Naive thymus-derived CD4-positive, alpha-beta T cell (primary cell): Measurements from ENCODE around the gene QSOX2. TPM values are rescaled to one million over a fixed set of nuclear protein-coding genes. Genes with fewer than 3 reads are reported as not detected.

Source experiments
- ATAC-seq: fragments of 150-1000 bp; cut with Tn5 transposase; 2 replicates; pipeline ENCODE4 v1.10.0; 2021; ENCODE audit warnings: mild to moderate bottlenecking, moderate library complexity
- CTCF ChIA-PET: fragments of 350-600 bp; sonication (Branson Sonifier 250); formaldehyde crosslinking; loops from one replicate; lab custom pipeline; 2021; ENCODE audit warnings: antibody characterized with exemption; lab: Charles Lee
- POLR2A ChIA-PET: fragments of 350-600 bp; sonication (Branson Sonifier 250); formaldehyde crosslinking; loops from one replicate; lab custom pipeline; 2021; ENCODE audit warnings: antibody characterized with exemption, inconsistent platforms; lab: Charles Lee
- DNase-seq, 9 donors: peaks; one replicate each; pipeline versions ENCODE4 v3.0.0 to v3.0.0-alpha.2; 2020 to 2022; ENCODE audit warnings: mixed read lengths in 1 of 9
- H3K27ac ChIP-seq: one replicate; pipeline ENCODE4 v1.7.0; 2013; ENCODE audit warnings: mild to moderate bottlenecking, low read depth, low read length, moderate library complexity
- H3K27me3 ChIP-seq, 2 donors: one replicate each; pipeline ENCODE4 v1.7.0; 2013; ENCODE audit warnings: low read length in 2 of 2, mild to moderate bottlenecking in 2 of 2, moderate library complexity in 2 of 2; ENCODE audit not compliant: control insufficient read depth in 2 of 2, insufficient read depth in 2 of 2
- H3K36me3 ChIP-seq, 3 experiments: 1 replicate in 2 of 3; 2 replicates in 1 of 3; pipeline ENCODE4 v1.7.0; 2013; ENCODE audit warnings: low read length in 3 of 3, mild to moderate bottlenecking in 3 of 3, moderate library complexity in 1 of 3; ENCODE audit not compliant: insufficient read depth in 3 of 3, control insufficient read depth in 2 of 3
- H3K4me1 ChIP-seq, 2 donors: one replicate each; pipeline ENCODE4 v1.7.0; 2013; ENCODE audit warnings: low read length in 2 of 2, mild to moderate bottlenecking in 2 of 2, moderate library complexity in 1 of 2; ENCODE audit not compliant: control insufficient read depth in 2 of 2, insufficient read depth in 2 of 2
- H3K4me3 ChIP-seq: 2 replicates; pipeline ENCODE4 v1.7.0; 2013; ENCODE audit warnings: mild to moderate bottlenecking, low read length
- H3K9me3 ChIP-seq, 3 experiments: 1 replicate in 2 of 3; 2 replicates in 1 of 3; pipeline ENCODE4 v1.7.0; 2013; ENCODE audit warnings: low read length in 3 of 3; ENCODE audit not compliant: control insufficient read depth in 2 of 3
- H3K27ac Mint-ChIP-seq, 9 donors: one replicate each; pipeline ENCODE4 v1.8.0; 2020 to 2022; ENCODE audit warnings: mixed read lengths in 9 of 9, mild to moderate bottlenecking in 8 of 9, moderate library complexity in 5 of 9, inconsistent platforms in 2 of 9
- H3K27me3 Mint-ChIP-seq, 5 donors: one replicate each; pipeline ENCODE4 v1.8.0; 2021 to 2022; ENCODE audit warnings: mixed read lengths in 5 of 5, mild to moderate bottlenecking in 1 of 5
- H3K36me3 Mint-ChIP-seq, 5 donors: one replicate each; pipeline ENCODE4 v1.8.0; 2020 to 2022; ENCODE audit warnings: mixed read lengths in 5 of 5, mild to moderate bottlenecking in 3 of 5, inconsistent platforms in 1 of 5
- H3K4me1 Mint-ChIP-seq, 7 donors: one replicate each; pipeline ENCODE4 v1.8.0; 2020 to 2022; ENCODE audit warnings: mixed read lengths in 7 of 7, mild to moderate bottlenecking in 3 of 7, inconsistent platforms in 1 of 7
- H3K4me3 Mint-ChIP-seq, 10 donors: one replicate each; pipeline ENCODE4 v1.8.0; 2020 to 2022; ENCODE audit warnings: mild to moderate bottlenecking in 10 of 10, mixed read lengths in 10 of 10, moderate library complexity in 6 of 10, inconsistent platforms in 2 of 10
- H3K9me3 Mint-ChIP-seq, 11 donors: one replicate each; pipeline ENCODE4 v1.8.0; 2020 to 2022; ENCODE audit warnings: mixed read lengths in 11 of 11, mild to moderate bottlenecking in 4 of 11, inconsistent platforms in 1 of 11, moderate library complexity in 1 of 11
- intact Hi-C, 2 donors: fragments of 100-400 bp; cut with micrococcal nuclease; formaldehyde crosslinking; loops; one replicate each; pipeline ENCODE4 v1.15.1; 2023
- polyA plus RNA-seq, 2 donors: library from polyadenylated mRNA; unstranded; fragments of 300-500 nt; fragmentation: Illumina TruSeq; gene quantifications; one replicate each; pipeline ENCODE4 v1.2.3, GENCODE V29; 2021
- total RNA-seq, 6 experiments: library from RNA in 5 of 6; stranded (reverse) in 5 of 6; gene quantifications; 1 replicate in 5 of 6; 2 replicates in 1 of 6; pipeline ENCODE4 v1.2.3 and lab custom pipeline; 2021 to 2026

The QSOX2 gene
- total and polyA plus RNA-seq, 7 experiments from 2014 or later, result 0.26 to 15.9 (median 11.9) TPM

GRCh38 chr9:136285501-136286358 lies 40.1 kb upstream of the QSOX2 start:
- ChIA-PET CTCF (interaction anchor here (1.1 kb wide), 1 partner anchor 10 kb away, joined by 3 read pairs; no protein-coding TSS in a partner anchor), POLR2A (no interaction called here)
- no peaks in the 10 kb centered on the region for H3K4me1 ChIP-seq
- no peaks in the 10 kb centered on the region for H3K9me3 ChIP-seq
- H3K27ac ChIP-seq, result no peak overlapping the region
- no peak overlapping the region for H3K4me3 ChIP-seq
- DNase-seq, result no peak
- Mint-ChIP-seq H3K4me3 (no peak overlapping the region), H3K27ac (no peak overlapping the region), H3K9me3 (peaks cover 0 to 3% (median 0%) of the 10 kb centered on the region in 11 donors), H3K4me1 (peaks cover 0 to 7% (median 0%) of the 10 kb centered on the region in 7 donors), H3K27me3 (peaks cover 0 to 12% (median 0%) of the 10 kb centered on the region in 5 donors), H3K36me3 (no peaks in the 10 kb centered on the region)
- no peak for ATAC-seq
- intact Hi-C loops, result no loop called here
- no peaks in the 10 kb centered on the region for H3K27me3 ChIP-seq
- H3K36me3 ChIP-seq, result no peaks in the 10 kb centered on the region

GRCh38 chr9:136284951-136285350 lies 39.3 kb upstream of the QSOX2 start:
- ATAC-seq (no peak), DNase-seq (no peak)
- Histone ChIP-seq H3K4me1 (no peaks in the 10 kb centered on the region), H3K4me3 (no peak overlapping the region), H3K9me3 (no peaks in the 10 kb centered on the region), H3K27ac (no peak overlapping the region), H3K27me3 (no peaks in the 10 kb centered on the region), H3K36me3 (no peaks in the 10 kb centered on the region)
- no peaks in the 10 kb centered on the region for H3K36me3 Mint-ChIP-seq
- peaks cover 0 to 7% (median 0%) of the 10 kb centered on the region in 7 donors for H3K4me1 Mint-ChIP-seq
- H3K27ac Mint-ChIP-seq, result no peak overlapping the region
- no peak overlapping the region for H3K4me3 Mint-ChIP-seq
- POLR2A ChIA-PET, result no interaction called here
- CTCF ChIA-PET, result no interaction called here
- intact Hi-C loops, result loop anchor here in 1 of 2 donors (5.0 kb wide), 1 partner anchor 683 kb away; no protein-coding TSS in a partner anchor
- peaks cover 0 to 12% (median 0%) of the 10 kb centered on the region in 5 donors for H3K27me3 Mint-ChIP-seq
- peaks cover 0 to 3% (median 0%) of the 10 kb centered on the region in 11 donors for H3K9me3 Mint-ChIP-seq

GRCh38 chr9:136284311-136284710 lies 38.7 kb upstream of the QSOX2 start:
- H3K27me3 ChIP-seq, result no peaks in the 10 kb centered on the region
- Mint-ChIP-seq H3K36me3 (no peaks in the 10 kb centered on the region), H3K4me3 (no peak overlapping the region), H3K27ac (no peak overlapping the region), H3K4me1 (peaks cover 0 to 7% (median 0%) of the 10 kb centered on the region in 7 donors), H3K9me3 (peaks cover 0 to 3% (median 0%) of the 10 kb centered on the region in 11 donors), H3K27me3 (peaks cover 0 to 12% (median 0%) of the 10 kb centered on the region in 5 donors)
- H3K36me3 ChIP-seq, result no peaks in the 10 kb centered on the region
- DNase-seq (no peak), ATAC-seq (no peak)
- intact Hi-C loops, result loop anchor here in 1 of 2 donors (5.0 kb wide), 1 partner anchor 682 kb away; no protein-coding TSS in a partner anchor
- ChIA-PET POLR2A (no interaction called here), CTCF (no interaction called here)
- H3K27ac ChIP-seq, result no peak overlapping the region
- H3K4me3 ChIP-seq, result no peak overlapping the region
- no peaks in the 10 kb centered on the region for H3K9me3 ChIP-seq
- H3K4me1 ChIP-seq, result no peaks in the 10 kb centered on the region

GRCh38 chr9:136283291-136284235 lies 38.0 kb upstream of the QSOX2 start:
- intact Hi-C loops, result loop anchor here (1.0 to 5.0 kb wide), 5 partner anchors 57 to 681 kb away; no protein-coding TSS in a partner anchor
- H3K36me3 Mint-ChIP-seq, result no peaks in the 10 kb centered on the region
- H3K27ac ChIP-seq, result no peak overlapping the region

GRCh38 chr9:136282272-136282861 lies 36.8 kb upstream of the QSOX2 start:
- ATAC-seq, result no peak
- ChIA-PET POLR2A (no interaction called here), CTCF (interaction anchor here (0.6 to 1.1 kb wide), 4 partner anchors 18 to 113 kb away, joined by 3 to 4 read pairs (median 3); no protein-coding TSS in a partner anchor)
- Histone ChIP-seq H3K36me3 (no peaks in the 10 kb centered on the region), H3K27me3 (no peaks in the 10 kb centered on the region), H3K9me3 (no peaks in the 10 kb centered on the region), H3K27ac (no peak overlapping the region), H3K4me3 (no peak overlapping the region), H3K4me1 (no peaks in the 10 kb centered on the region)
- H3K4me3 Mint-ChIP-seq, result no peak overlapping the region
- peaks cover 0 to 7% (median 0%) of the 10 kb centered on the region in 7 donors for H3K4me1 Mint-ChIP-seq
- no peak for DNase-seq
- H3K27me3 Mint-ChIP-seq, result peaks cover 0 to 12% (median 0%) of the 10 kb centered on the region in 5 donors
- H3K9me3 Mint-ChIP-seq, result peaks cover 0 to 3% (median 0%) of the 10 kb centered on the region in 11 donors
- H3K36me3 Mint-ChIP-seq, result no peaks in the 10 kb centered on the region
- intact Hi-C loops, result loop anchor here in 1 of 2 donors (2.0 to 5.0 kb wide), 2 partner anchors 316 to 680 kb away; no protein-coding TSS in a partner anchor
- H3K27ac Mint-ChIP-seq, result no peak overlapping the region

More at GRCh38 chr9:136283291-136284235, 38.0 kb upstream of the QSOX2 start:
- Histone ChIP-seq H3K27me3 (no peaks in the 10 kb centered on the region), H3K4me3 (no peak overlapping the region), H3K36me3 (no peaks in the 10 kb centered on the region), H3K9me3 (no peaks in the 10 kb centered on the region), H3K4me1 (no peaks in the 10 kb centered on the region)
- peak; percentile 91 for ATAC-seq
- H3K27me3 Mint-ChIP-seq, result peaks cover 0 to 12% (median 0%) of the 10 kb centered on the region in 5 donors
- peak; percentile 22 to 77 (median 59) for DNase-seq
- H3K4me3 Mint-ChIP-seq, result peak overlapping the region in 4 of 10 donors; percentile 14 to 40 (median 22)
- POLR2A ChIA-PET, result no interaction called here
- peaks cover 0 to 7% (median 0%) of the 10 kb centered on the region in 7 donors for H3K4me1 Mint-ChIP-seq
- CTCF ChIA-PET, result interaction anchor here (0.6 to 0.7 kb wide), 2 partner anchors 101 to 424 kb away, joined by 3 read pairs; no protein-coding TSS in a partner anchor
- H3K9me3 Mint-ChIP-seq, result peaks cover 0 to 3% (median 0%) of the 10 kb centered on the region in 11 donors
- no peak overlapping the region for H3K27ac Mint-ChIP-seq
